Esophagus (tissue), 2 donors: ENCODE results near the gene SBDS. TPM values are rescaled to one million over a fixed set of nuclear protein-coding genes. Genes with fewer than 3 reads are reported as not detected.

ENCODE experiments used
- H3K27ac ChIP-seq, 2 donors: one replicate each; pipeline ENCODE4 v1.5.1; 2013; ENCODE audit warnings: low read depth in 2 of 2, mild to moderate bottlenecking in 2 of 2, inconsistent platforms in 1 of 2, low read length in 1 of 2, moderate library complexity in 1 of 2
- H3K27me3 ChIP-seq, 2 donors: one replicate each; pipeline ENCODE4 v1.6.1; 2013; ENCODE audit warnings: low read length in 2 of 2, control low read depth in 1 of 2, mild to moderate bottlenecking in 1 of 2; ENCODE audit not compliant: insufficient read depth in 2 of 2, control insufficient read depth in 1 of 2
- H3K36me3 ChIP-seq, 2 donors: one replicate each; pipeline ENCODE4 v1.6.1; 2013; ENCODE audit warnings: low read length in 1 of 2; ENCODE audit not compliant: control insufficient read depth in 2 of 2, insufficient read depth in 2 of 2
- H3K4me1 ChIP-seq, 2 donors: one replicate each; pipeline ENCODE4 v1.6.1; 2013; ENCODE audit warnings: low read length in 1 of 2; ENCODE audit not compliant: control insufficient read depth in 2 of 2, insufficient read depth in 2 of 2
- H3K4me3 ChIP-seq, 2 donors: one replicate each; pipeline ENCODE4 v1.5.1; 2013; ENCODE audit warnings: low read length in 2 of 2, mild to moderate bottlenecking in 2 of 2, low read depth in 1 of 2, moderate library complexity in 1 of 2
- H3K9me3 ChIP-seq, 2 donors: one replicate each; pipeline ENCODE4 v1.6.1; 2013; ENCODE audit warnings: mild to moderate bottlenecking in 2 of 2, low read depth in 1 of 2, low read length in 1 of 2, moderate library complexity in 1 of 2; ENCODE audit not compliant: control insufficient read depth in 2 of 2, insufficient read depth in 1 of 2
- WGBS, 2 donors: extraction: QIAGEN DNeasy Blood & Tissue Kit; methylation state at CpG; one replicate each; pipeline ENCODE4 v1.1.7; 2013; 5-methylcytosine and 5-hydroxymethylcytosine counted together
- polyA plus RNA-seq, 2 donors: library from polyadenylated mRNA; stranded (reverse); fragments of 200-250 nt; gene quantifications; one replicate each; pipeline ENCODE4 v1.2.3, GENCODE V29; 2013
- donor health status: healthy with polysubstance abuse.
- donor health status: Bipolar disorder and iron deficiency.

The SBDS gene
- polyA plus RNA-seq, 2 donors: 76.2 to 114 TPM

DNA sequence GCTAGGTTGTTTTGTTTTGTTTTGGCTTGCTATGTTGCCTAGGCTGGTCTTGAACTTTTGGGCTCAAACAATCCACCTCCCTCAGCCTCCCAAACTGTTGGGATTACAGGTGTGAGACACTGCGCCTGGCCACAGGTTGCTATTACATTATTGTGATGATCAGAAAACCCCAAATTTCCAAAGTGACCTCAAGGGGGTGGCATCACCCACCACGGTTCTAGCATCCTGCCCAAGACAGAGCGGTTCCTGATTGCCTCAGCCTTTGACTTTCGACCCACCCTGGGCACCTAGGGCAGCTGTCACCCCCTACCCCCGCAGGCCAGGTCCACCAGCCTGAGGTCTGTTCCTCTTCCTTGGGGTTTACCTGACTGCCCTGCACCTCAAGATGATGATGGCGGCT is 28.4 kb downstream of the SBDS start:
- H3K9me3 ChIP-seq: peaks cover 0 to 2% of the 10 kb centered on the region in 2 donors
- H3K27ac ChIP-seq: no peak overlapping the region
- H3K27me3 ChIP-seq: no peaks in the 10 kb centered on the region
- WGBS, 2 donors: 86 to 87% methylated on average over 6 of the region's 6 CpGs
- no peak overlapping the region for H3K4me3 ChIP-seq
- no peaks in the 10 kb centered on the region for H3K36me3 ChIP-seq
- H3K4me1 ChIP-seq: no peaks in the 10 kb centered on the region

DNA sequence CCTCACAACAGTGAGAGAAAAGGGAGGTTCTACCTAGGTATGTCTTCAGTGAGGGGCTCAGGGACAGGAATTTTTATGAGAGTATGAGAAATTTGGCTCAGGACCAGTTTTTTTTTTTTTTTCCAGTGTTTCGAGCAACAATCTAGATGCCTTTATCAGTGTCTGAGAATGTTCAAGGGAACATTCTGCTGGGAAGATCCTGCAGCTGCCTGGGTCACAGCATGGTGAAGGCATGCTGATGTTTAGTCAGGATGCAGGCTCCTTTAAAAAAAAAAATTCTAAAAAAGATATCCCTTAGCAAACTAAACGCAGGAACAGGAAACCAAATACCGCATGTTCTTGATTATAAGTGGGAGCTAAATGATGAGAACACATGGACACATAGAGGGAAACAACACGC is 31.0 kb downstream of the SBDS start:
- Histone ChIP-seq H3K27ac (no peak overlapping the region), H3K9me3 (no peaks in the 10 kb centered on the region), H3K4me3 (no peak overlapping the region), H3K27me3 (no peaks in the 10 kb centered on the region), H3K36me3 (peaks cover 0 to 8% of the 10 kb centered on the region in 2 donors), H3K4me1 (no peaks in the 10 kb centered on the region)
- WGBS, 2 donors: 41 to 65% methylated on average over 4 of the region's 4 CpGs

DNA sequence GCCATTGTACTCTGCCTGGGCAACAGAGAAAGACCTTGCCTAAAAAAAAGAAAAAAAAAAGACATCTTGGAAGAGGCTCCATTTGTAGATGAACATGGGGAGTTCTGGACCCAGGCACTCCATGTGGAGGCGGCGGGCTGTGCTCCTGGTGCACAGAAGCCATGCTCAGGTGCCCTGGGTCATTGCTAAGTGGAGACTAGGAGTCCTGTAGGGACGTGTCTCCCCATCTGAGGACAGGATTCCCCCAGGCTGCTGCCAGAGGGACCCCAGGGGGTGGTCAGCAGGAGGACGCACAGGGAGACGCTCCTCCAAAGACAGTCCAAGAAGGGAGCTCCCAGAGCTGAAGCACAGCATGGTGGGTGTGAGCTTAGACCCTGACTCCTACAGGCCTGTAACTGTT is 34.3 kb downstream of the SBDS start:
- Histone ChIP-seq H3K4me1 (no peaks in the 10 kb centered on the region), H3K4me3 (no peak overlapping the region), H3K27ac (no peak overlapping the region), H3K36me3 (peaks cover 3 to 18% of the 10 kb centered on the region in 2 donors), H3K27me3 (no peaks in the 10 kb centered on the region), H3K9me3 (no peaks in the 10 kb centered on the region)
- 96 to 98% methylated on average over 5 of the region's 5 CpGs for WGBS, 2 donors

DNA sequence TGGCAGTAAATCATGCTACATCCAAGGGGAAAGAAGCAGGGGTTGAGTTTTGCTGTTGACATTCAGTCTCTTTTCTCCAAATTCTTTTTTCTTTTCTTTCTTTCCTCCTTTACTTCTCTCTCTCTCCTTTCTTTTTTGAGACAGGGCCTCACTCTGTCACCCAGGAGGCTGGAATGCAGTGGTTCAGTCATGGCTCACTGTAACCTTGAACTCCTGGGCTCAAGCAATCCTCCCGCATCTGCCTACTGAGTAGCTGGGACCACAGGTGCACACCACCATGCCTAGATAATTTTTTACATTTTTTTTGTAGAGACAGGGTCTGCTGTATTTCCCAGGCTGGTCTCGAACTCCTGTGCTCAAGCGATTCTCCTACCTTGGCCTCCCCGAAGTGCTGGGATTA is 35.2 kb downstream of the SBDS start:
- 98 to 99% methylated on average over 4 of the region's 4 CpGs for WGBS, 2 donors
- no peak overlapping the region for H3K4me3 ChIP-seq

DNA sequence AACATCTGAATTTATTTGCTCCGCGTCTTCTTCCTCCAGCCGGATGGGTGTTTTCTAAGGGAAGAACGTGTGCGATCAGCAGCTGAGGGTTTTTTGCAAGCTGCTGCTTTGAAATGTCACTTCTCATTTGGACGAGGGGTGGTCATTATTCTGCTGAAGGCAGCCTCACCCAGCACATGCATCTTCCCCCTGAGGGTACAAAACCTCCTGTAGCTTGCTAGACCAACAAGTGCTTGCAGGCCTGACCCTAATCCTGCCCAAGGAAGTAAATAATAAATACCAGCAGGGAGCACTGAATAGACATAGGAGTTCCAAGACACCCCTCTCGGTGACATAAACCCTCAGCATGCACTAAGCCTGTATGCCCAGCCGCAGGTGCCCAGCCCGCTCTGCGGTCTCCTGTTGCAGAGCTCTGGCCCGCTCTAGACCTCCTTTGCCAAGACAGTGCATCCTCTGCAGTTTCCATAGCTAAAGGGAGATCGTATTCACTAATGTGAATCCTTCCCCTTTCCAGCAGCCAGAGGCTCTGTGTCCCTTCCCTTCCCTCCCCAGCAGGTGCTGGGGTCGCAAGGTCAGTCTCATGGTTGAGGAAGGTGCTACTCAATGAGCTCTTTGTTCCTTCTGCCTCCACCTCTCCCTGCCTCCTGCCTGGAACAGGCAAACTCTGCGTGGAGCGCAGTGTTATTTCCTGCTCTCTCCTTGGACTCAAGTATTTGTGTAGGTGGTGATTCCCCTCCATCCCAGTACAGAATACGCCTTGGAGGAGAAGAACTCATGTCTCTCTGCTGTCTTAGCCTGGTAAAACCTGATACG is 36.6 kb downstream of the SBDS start:
- no peak overlapping the region for H3K27ac ChIP-seq
- no peaks in the 10 kb centered on the region for H3K27me3 ChIP-seq
- H3K9me3 ChIP-seq: no peaks in the 10 kb centered on the region
- no peak overlapping the region for H3K4me3 ChIP-seq
- 83 to 92% methylated on average over 17 of the region's 17 CpGs for WGBS, 2 donors
- H3K4me1 ChIP-seq: no peaks in the 10 kb centered on the region
- peaks cover 6 to 31% of the 10 kb centered on the region in 2 donors for H3K36me3 ChIP-seq

More for the DNA sequence above, 35.2 kb downstream of the SBDS start:
- Histone ChIP-seq H3K4me1 (no peaks in the 10 kb centered on the region), H3K36me3 (peaks cover 3 to 23% of the 10 kb centered on the region in 2 donors), H3K9me3 (no peaks in the 10 kb centered on the region), H3K27ac (no peak overlapping the region), H3K27me3 (no peaks in the 10 kb centered on the region)

DNA sequence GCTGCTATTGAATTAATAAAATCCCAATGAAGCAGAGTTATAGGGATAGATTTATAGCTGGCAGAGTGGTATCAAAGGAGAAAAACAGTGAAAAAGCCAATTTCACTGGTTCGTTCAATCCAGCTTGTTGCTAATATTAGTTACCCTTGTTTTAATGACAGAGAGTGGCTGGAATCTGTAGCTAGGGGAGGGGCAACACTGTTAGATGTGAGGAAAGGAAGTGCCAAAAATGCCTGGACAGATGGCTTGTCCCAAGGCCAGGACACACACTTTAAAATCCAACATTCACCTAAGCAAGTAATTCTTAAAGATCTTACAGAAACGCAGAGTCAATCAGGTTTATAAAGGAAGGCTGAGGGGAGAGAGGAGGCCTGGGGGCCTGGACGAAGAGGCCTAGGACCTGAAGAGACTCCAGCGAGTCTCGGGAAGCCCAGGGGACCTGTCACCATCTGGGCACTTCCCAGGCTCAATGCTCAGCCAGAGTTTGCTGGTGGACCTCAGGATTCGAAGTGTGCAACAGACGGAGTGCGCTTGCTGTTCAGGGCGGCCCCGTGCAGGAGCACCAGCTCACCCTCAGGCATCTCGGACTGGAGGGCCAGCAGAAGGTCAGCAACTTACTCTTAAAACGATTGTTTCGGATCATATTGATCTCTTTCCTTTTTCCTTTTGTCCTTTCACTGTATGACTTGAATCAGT is 37.6 kb downstream of the SBDS start:
- Histone ChIP-seq H3K27ac (no peak overlapping the region), H3K4me1 (peaks cover 0 to under 1% of the 10 kb centered on the region in 2 donors), H3K36me3 (peaks cover 7 to 36% of the 10 kb centered on the region in 2 donors), H3K27me3 (no peaks in the 10 kb centered on the region), H3K9me3 (no peaks in the 10 kb centered on the region), H3K4me3 (no peak overlapping the region)
- WGBS, 2 donors: 89 to 92% methylated on average over 13 of the region's 13 CpGs

DNA sequence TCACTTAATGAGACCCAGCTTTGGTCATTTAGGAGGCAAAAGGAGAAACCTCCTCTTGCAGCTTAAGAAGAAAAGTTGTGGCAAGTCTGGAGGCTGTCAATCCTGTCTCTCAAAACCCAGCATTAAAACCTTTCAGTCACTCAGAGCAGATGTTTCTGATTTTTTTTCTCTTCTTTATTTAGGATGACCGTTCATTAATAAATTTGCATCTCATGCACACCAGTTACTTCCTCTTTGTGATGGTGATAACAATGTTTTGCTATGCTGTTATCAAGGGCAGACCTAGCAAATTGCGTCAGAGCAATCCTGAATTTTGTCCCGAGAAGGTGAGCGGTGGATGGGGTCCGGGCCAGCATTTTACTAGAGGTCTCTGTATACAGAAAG is 42.4 kb downstream of the SBDS start:
- H3K9me3 ChIP-seq: no peaks in the 10 kb centered on the region
- no peaks in the 10 kb centered on the region for H3K27me3 ChIP-seq
- peaks cover 0 to 3% of the 10 kb centered on the region in 2 donors for H3K4me1 ChIP-seq
- WGBS, 2 donors: 74 to 92% methylated on average over 5 of the region's 5 CpGs
- peaks cover 13 to 37% of the 10 kb centered on the region in 2 donors for H3K36me3 ChIP-seq
- no peak overlapping the region for H3K4me3 ChIP-seq
- peak overlapping the region in 1 of 2 donors; percentile 70 for H3K27ac ChIP-seq

DNA sequence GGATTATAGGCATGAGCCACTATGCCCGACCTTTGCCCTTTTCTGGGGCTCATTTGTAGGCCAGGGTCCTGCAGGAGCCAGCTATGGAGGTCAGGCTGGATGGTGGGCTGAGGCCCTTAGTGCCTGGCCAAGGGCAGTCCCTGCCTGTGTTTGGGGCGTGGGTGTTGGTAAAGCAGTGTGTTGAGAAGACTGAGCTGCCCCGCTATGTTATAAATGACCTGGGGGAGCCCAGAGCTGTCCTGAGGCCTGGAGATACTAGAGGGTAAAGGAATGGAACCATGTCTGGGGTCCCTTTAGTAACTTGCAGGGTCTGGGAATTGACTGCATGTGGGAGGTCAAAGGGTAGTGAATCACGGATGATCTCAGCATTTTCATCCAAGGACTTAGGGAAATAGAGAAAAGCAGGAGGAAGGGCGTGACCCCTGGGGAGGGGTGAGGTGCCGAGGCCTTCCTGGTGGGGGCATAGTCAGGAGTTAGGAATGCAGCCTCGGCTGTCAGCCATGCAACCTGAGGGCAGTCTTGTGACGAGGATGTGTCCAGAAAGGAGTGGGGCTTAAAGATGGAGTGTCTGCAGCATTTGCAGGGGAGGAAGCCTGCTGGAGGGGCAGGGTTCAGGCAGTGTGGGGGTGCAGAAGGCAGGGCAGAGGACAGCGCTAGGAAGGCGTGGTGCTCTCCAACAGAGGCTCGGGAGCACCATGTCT is 42.9 kb downstream of the SBDS start:
- peaks cover 0 to 3% of the 10 kb centered on the region in 2 donors for H3K4me1 ChIP-seq
- 68 to 71% methylated on average over 11 of the region's 11 CpGs for WGBS, 2 donors
- H3K27ac ChIP-seq: peak overlapping the region; percentile 63 to 70
- H3K36me3 ChIP-seq: peaks cover 16 to 37% of the 10 kb centered on the region in 2 donors
- no peaks in the 10 kb centered on the region for H3K9me3 ChIP-seq
- no peaks in the 10 kb centered on the region for H3K27me3 ChIP-seq
- no peak overlapping the region for H3K4me3 ChIP-seq

DNA sequence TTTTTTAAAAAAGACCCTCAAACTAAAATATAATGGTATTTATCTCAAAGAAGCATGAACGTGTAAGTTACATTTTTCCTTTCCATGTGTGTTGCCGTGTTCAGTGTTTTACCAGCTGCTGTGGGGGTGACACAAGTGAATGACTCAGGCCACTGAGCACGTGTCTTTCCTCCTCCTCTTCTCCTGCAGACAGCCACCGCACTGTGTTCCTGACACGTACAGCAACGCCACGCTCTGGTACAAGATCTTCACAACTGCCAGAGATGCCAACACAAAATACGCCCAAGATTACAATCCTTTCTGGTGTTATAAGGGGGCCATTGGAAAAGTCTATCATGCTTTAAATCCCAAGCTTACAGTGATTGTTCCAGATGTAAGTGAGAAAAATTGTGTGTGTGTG is 44.6 kb downstream of the SBDS start:
- Histone ChIP-seq H3K9me3 (no peaks in the 10 kb centered on the region), H3K4me3 (no peak overlapping the region), H3K27me3 (no peaks in the 10 kb centered on the region), H3K4me1 (peaks cover 0 to 3% of the 10 kb centered on the region in 2 donors), H3K27ac (no peak overlapping the region), H3K36me3 (peaks cover 16 to 37% of the 10 kb centered on the region in 2 donors)
- 90 to 91% methylated on average over 8 of the region's 8 CpGs for WGBS, 2 donors
